Common myeloid progenitor, CD34-positive (primary cell): ENCODE measurements around the gene RER1.

ENCODE experiments used
- CTCF ChIA-PET: fragments of 350-600 bp; sonication (Branson Sonifier 250); formaldehyde crosslinking; loops from one replicate; lab custom pipeline; 2021; ENCODE audit warnings: antibody characterized with exemption; lab: Charles Lee
- POLR2A ChIA-PET: fragments of 350-600 bp; sonication (Branson Sonifier 250); formaldehyde crosslinking; loops from one replicate; lab custom pipeline; 2021; ENCODE audit warnings: antibody characterized with exemption; lab: Charles Lee
- DNase-seq, 3 donors: peaks; one replicate each; pipeline versions ENCODE4 v3.0.0 to v3.0.0-alpha.2; 2013
- H3K27ac ChIP-seq, 2 experiments: 1 replicate in 1 of 2; 2 replicates in 1 of 2; pipeline ENCODE4 v1.7.0; 2013; ENCODE audit warnings: inconsistent platforms in 2 of 2, low read length in 2 of 2, mild to moderate bottlenecking in 2 of 2, low read depth in 1 of 2, moderate library complexity in 1 of 2; ENCODE audit not compliant: severe bottlenecking in 2 of 2, insufficient read depth in 1 of 2, poor library complexity in 1 of 2
- H3K27me3 ChIP-seq, 5 experiments: replicated peaks in 2 of 5; 1 replicate in 3 of 5; 2 replicates in 2 of 5; pipeline versions ENCODE4 v1.6.1 to v1.7.0; 2013; ENCODE audit warnings: low read length in 4 of 5, mild to moderate bottlenecking in 2 of 5, moderate library complexity in 2 of 5, inconsistent platforms in 1 of 5; ENCODE audit not compliant: insufficient read depth in 5 of 5, control insufficient read depth in 4 of 5
- H3K36me3 ChIP-seq, 4 experiments: 1 replicate in 2 of 4; 2 replicates in 2 of 4; pipeline versions ENCODE4 v1.6.1 to v1.7.0; 2013; ENCODE audit warnings: low read length in 3 of 4, control low read depth in 1 of 4, mild to moderate bottlenecking in 1 of 4; ENCODE audit not compliant: control insufficient read depth in 4 of 4, insufficient read depth in 4 of 4
- H3K4me1 ChIP-seq, 4 experiments: 1 replicate in 3 of 4; 2 replicates in 1 of 4; pipeline versions ENCODE4 v1.6.1 to v1.7.1; 2013; ENCODE audit warnings: low read length in 3 of 4, mild to moderate bottlenecking in 3 of 4, control low read depth in 1 of 4, inconsistent platforms in 1 of 4, moderate library complexity in 1 of 4; ENCODE audit not compliant: control insufficient read depth in 4 of 4, insufficient read depth in 4 of 4; ENCODE audit errors: control extremely low read depth in 1 of 4
- H3K4me3 ChIP-seq, 7 experiments: 1 replicate in 4 of 7; 2 replicates in 3 of 7; pipeline versions ENCODE4 v1.5.1 to v1.7.0; 2013; ENCODE audit warnings: mild to moderate bottlenecking in 7 of 7, low read length in 6 of 7, moderate library complexity in 6 of 7, inconsistent platforms in 2 of 7, low read depth in 2 of 7, control low read depth in 1 of 7; ENCODE audit not compliant: insufficient read depth in 4 of 7, control insufficient read depth in 1 of 7; ENCODE audit errors: extremely low read depth in 1 of 7
- H3K9me3 ChIP-seq, 5 experiments: 1 replicate in 4 of 5; 2 replicates in 1 of 5; pipeline versions ENCODE4 v1.6.1 to v1.7.1; 2013; ENCODE audit warnings: low read length in 4 of 5, mild to moderate bottlenecking in 2 of 5, inconsistent platforms in 1 of 5, low read depth in 1 of 5, moderate library complexity in 1 of 5; ENCODE audit not compliant: control insufficient read depth in 4 of 5, insufficient read depth in 2 of 5; ENCODE audit errors: control extremely low read depth in 1 of 5
- WGBS: methylation state at CpG from one replicate; pipeline ENCODE4 v1.1.5; 2013; ENCODE audit not compliant: insufficient coverage; 5-methylcytosine and 5-hydroxymethylcytosine counted together

Gene RER1

DNA sequence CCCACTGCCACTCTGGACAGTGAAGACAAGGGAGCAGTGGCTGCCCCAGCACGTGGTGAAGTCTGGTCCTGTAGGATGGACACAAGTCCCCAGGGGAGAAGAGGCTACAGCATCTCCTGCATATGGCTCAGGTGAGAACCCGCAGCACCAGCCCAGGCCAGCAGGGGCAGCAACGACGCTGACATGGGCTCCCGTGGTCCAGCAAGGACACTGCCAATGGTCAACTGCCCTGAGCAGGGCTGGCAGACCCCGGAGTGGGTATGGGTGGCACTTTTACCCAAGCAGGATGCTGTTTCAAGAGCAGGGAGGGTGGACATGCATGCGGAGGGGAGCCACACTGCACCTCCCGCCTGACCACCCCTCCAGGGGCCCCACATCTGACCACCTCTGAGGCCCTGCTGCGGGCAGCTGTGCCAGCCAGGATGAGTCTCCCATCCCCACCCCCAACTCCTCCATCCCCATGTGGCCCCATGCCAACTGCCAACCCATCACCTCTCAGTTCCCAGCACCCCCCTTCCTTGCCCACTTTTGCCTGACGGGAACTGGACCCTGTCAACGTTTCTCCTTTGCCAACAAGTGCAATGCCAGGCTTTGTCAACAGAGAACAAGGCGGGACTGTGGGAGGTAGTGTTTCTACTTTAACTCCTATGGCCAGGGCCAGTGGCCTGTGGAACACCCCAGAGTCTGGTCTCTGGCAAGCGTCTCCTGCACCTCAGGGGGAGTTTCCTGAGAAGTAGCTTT, 8.8 kb upstream of the RER1 start:
- Histone ChIP-seq H3K27me3 (no peaks in the 10 kb centered on the region), H3K4me3 (no peak overlapping the region), H3K36me3 (peaks cover 0 to 8% (median 4%) of the 10 kb centered on the region in 4 experiments), H3K9me3 (no peaks in the 10 kb centered on the region), H3K27ac (no peak overlapping the region), H3K4me1 (peaks cover 0 to 3% (median 1%) of the 10 kb centered on the region in 4 experiments)
- POLR2A ChIA-PET = interaction anchor here (0.9 to 2.0 kb wide), 4 partner anchors 9 to 188 kb away, joined by 3 to 12 read pairs (median 4); partner anchors contain the start of genes FAAP20, MORN1 and RER1
- WGBS = 62% methylated on average over 12 of the region's 13 CpGs
- CTCF ChIA-PET = interaction anchor here (0.8 to 7.5 kb wide), 10 partner anchors 8 to 197 kb away, joined by 3 to 98 read pairs (median 4); partner anchors contain the start of genes FAAP20, MORN1 and RER1
- DNase-seq = peak in 2 of 3 donors; percentile 13 to 15

DNA sequence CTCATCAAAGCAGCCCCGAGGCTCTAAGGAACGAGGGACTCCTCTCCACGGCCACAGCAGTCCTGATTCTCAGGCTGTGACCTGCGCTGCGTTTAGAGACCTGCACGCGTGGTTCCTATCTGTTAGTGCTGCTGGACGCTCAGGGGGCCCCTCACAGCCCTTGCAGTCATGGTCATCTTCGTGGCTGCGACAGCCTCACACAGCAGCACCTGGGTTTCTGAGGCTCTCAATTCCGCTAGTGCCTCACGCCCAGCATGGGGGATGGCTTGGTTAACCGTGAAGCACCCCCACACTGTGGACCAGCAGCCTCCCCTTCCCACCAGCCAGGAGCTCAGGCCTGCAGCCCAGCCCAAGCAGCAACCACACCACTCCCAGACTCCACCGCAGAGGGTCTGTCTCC, 8.1 kb upstream of the RER1 start:
- POLR2A ChIA-PET = no interaction called here
- no peak for DNase-seq
- no peak overlapping the region for H3K4me3 ChIP-seq
- no peaks in the 10 kb centered on the region for H3K9me3 ChIP-seq
- 98% methylated on average over 13 of the region's 14 CpGs for WGBS
- peaks cover 0 to 8% (median 4%) of the 10 kb centered on the region in 4 experiments for H3K36me3 ChIP-seq
- CTCF ChIA-PET = interaction anchor here (1.1 to 7.5 kb wide), 4 partner anchors 8 to 201 kb away, joined by 3 to 98 read pairs (median 26); partner anchors contain the start of genes FAAP20, MORN1 and RER1
- no peak overlapping the region for H3K27ac ChIP-seq
- peaks cover 0 to 3% (median 1%) of the 10 kb centered on the region in 4 experiments for H3K4me1 ChIP-seq
- H3K27me3 ChIP-seq = no peaks in the 10 kb centered on the region

GRCh38 chr1:2384130-2384860, 7.3 kb upstream of the RER1 start:
- H3K4me1 ChIP-seq = peaks cover 0 to 3% (median 1%) of the 10 kb centered on the region in 4 experiments
- CTCF ChIA-PET = interaction anchor here (1.1 to 7.5 kb wide), 3 partner anchors 186 to 200 kb away, joined by 3 to 98 read pairs (median 38); partner anchors contain the start of gene FAAP20
- H3K4me3 ChIP-seq = no peak overlapping the region
- DNase-seq = no peak
- H3K9me3 ChIP-seq = no peaks in the 10 kb centered on the region
- POLR2A ChIA-PET = interaction anchor here (0.6 kb wide), 1 partner anchor 92 kb away, joined by 3 read pairs; no protein-coding TSS in a partner anchor
- H3K27ac ChIP-seq = no peak overlapping the region
- H3K36me3 ChIP-seq = peaks cover 0 to 8% (median 4%) of the 10 kb centered on the region in 4 experiments
- 97% methylated on average over 16 of the region's 21 CpGs for WGBS
- no peaks in the 10 kb centered on the region for H3K27me3 ChIP-seq

DNA sequence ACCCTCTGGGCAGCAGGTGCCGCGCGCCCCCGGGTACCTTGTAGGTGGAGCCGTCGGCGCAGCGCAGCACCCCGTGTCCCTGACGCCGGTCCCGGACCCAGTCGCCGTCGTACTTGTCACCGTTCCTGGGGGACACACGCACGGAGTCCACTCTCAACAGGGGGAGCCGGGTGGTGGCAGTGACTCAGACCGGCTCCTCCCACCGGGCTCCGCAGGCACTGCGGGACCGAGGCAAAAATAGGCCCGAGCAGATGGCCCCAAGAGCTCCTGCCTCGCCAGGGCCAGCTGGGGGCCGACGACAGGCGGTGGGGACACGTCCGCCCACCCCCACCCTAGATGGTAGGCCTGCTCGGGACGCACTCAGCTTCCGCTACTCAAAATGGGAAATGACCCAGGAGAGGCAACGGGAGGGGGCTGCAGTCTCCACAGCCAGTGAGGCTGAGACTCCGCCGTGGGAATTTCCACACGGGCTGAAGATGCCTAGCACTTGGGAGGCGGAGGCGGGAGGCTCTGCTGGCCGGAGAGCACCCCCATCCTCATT, 6.6 kb upstream of the RER1 start:
- Histone ChIP-seq H3K9me3 (no peaks in the 10 kb centered on the region), H3K27ac (no peak overlapping the region), H3K36me3 (peaks cover 0 to 8% (median 4%) of the 10 kb centered on the region in 4 experiments), H3K27me3 (no peaks in the 10 kb centered on the region), H3K4me1 (peaks cover 0 to 3% (median 2%) of the 10 kb centered on the region in 4 experiments), H3K4me3 (no peak overlapping the region)
- CTCF ChIA-PET = interaction anchor here (1.1 to 7.5 kb wide), 3 partner anchors 187 to 200 kb away, joined by 3 to 98 read pairs (median 38); partner anchors contain the start of gene FAAP20
- WGBS = 95% methylated on average over 27 of the region's 41 CpGs
- no peak for DNase-seq
- POLR2A ChIA-PET = interaction anchor here (0.6 kb wide), 1 partner anchor 93 kb away, joined by 3 read pairs; no protein-coding TSS in a partner anchor

DNA sequence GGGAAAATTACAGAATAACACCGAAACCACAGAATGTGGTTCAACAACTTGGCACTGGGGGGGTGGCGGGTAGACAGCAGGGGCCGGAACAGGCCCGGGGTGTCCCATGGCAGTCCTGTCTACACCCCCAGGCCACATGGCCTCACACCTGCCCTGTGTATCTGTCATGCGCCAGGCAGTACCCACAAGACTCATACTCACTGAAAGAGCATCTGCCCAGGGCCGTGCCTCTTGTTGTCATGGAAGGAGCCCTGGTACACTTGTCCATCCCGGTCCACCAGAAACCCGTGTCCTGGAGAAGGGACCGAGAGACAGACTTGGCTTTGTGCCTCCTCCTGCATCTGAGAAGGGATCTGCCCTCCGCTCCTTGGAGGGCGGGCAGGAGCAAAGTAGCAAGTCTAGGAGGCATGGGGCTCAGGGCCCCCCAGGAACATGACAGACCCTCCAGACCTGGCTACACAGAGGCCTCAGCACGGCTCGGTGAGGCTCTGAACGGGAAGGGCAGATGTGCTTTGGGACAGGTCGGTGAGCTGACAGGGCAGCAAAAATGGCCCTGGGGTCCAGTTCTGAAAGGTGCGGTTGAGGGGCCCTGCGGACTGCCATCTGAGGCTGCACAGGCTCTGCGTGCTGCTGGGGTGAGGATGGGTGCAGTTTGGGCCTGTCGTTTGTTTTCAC, 5.9 kb upstream of the RER1 start:
- no peaks in the 10 kb centered on the region for H3K27me3 ChIP-seq
- no peak overlapping the region for H3K27ac ChIP-seq
- ChIA-PET CTCF (interaction anchor here (1.0 to 7.5 kb wide), 2 partner anchors 188 to 191 kb away, joined by 3 to 98 read pairs; partner anchors contain the start of gene FAAP20), POLR2A (no interaction called here)
- peaks cover 0 to 9% (median 8%) of the 10 kb centered on the region in 4 experiments for H3K4me1 ChIP-seq
- H3K4me3 ChIP-seq = no peak overlapping the region
- WGBS = 99% methylated on average over 17 of the region's 19 CpGs
- H3K9me3 ChIP-seq = no peaks in the 10 kb centered on the region
- DNase-seq = no peak
- peaks cover 0 to 8% (median 4%) of the 10 kb centered on the region in 4 experiments for H3K36me3 ChIP-seq
